B cell (primary cell): ENCODE data around the gene TMEM145. TPM values are rescaled to one million over a fixed set of nuclear protein-coding genes. Genes with fewer than 3 reads are reported as not detected.

ENCODE experiments used
- ATAC-seq: fragments of 200-7000 bp; cut with Tn5 transposase; one replicate; pipeline ENCODE4 v1.10.0; 2021; ENCODE audit warnings: low read depth, mild to moderate bottlenecking, moderate number of reproducible peaks, moderate library complexity
- CTCF ChIA-PET: fragments of 350-600 bp; sonication (Branson Sonifier 250); formaldehyde crosslinking; loops from one replicate; lab custom pipeline; 2021; ENCODE audit warnings: antibody characterized with exemption, inconsistent platforms; lab: Charles Lee
- POLR2A ChIA-PET: fragments of 350-600 bp; sonication (Branson Sonifier 250); formaldehyde crosslinking; loops from one replicate; lab custom pipeline; 2021; ENCODE audit warnings: antibody characterized with exemption; lab: Charles Lee
- DNase-seq: peaks from one replicate; pipeline ENCODE4 v3.0.0; 2013
- H2AFZ ChIP-seq: 2 replicates; pipeline ENCODE4 v1.6.1; 2012; ENCODE audit warnings: mild to moderate bottlenecking, low read depth, low read length; ENCODE audit not compliant: insufficient read depth, poor library complexity, severe bottlenecking
- H3K27ac ChIP-seq, 2 donors: 1 replicate in 1 of 2; 2 replicates in 1 of 2; pipeline ENCODE4 v1.5.1; 2012 to 2013; ENCODE audit warnings: low read length in 2 of 2, mild to moderate bottlenecking in 2 of 2, moderate library complexity in 1 of 2
- H3K27me3 ChIP-seq, 4 experiments: fragments of 200-600 bp in 1 of 4; sonication (generic) in 1 of 4; replicated peaks in 1 of 4; 1 replicate in 2 of 4; 2 replicates in 2 of 4; pipeline versions ENCODE4 v1.6.1 to v1.7.0; 2013 to 2016; ENCODE audit warnings: low read length in 3 of 4, mild to moderate bottlenecking in 2 of 4, mixed read lengths in 1 of 4, moderate library complexity in 1 of 4; ENCODE audit not compliant: insufficient read depth in 4 of 4, control insufficient read depth in 3 of 4; ENCODE audit errors: control extremely low read depth in 1 of 4
- H3K36me3 ChIP-seq, 2 experiments: replicated peaks in 1 of 2; 1 replicate in 1 of 2; 2 replicates in 1 of 2; pipeline versions ENCODE4 v1.6.1 to v1.7.1; 2013; ENCODE audit warnings: low read length in 1 of 2; ENCODE audit not compliant: insufficient read depth in 2 of 2, control insufficient read depth in 1 of 2; ENCODE audit errors: control extremely low read depth in 1 of 2, extremely low read depth in 1 of 2
- H3K4me1 ChIP-seq, 2 donors: fragments of 200-600 bp in 1 of 2; sonication (generic) in 1 of 2; 1 replicate in 1 of 2; 2 replicates in 1 of 2; pipeline versions ENCODE4 v1.5.1 to v1.6.1; 2013 to 2017; ENCODE audit warnings: low read length in 2 of 2; ENCODE audit not compliant: control insufficient read depth in 2 of 2, insufficient read depth in 2 of 2
- H3K4me2 ChIP-seq: replicated peaks from 2 replicates; pipeline ENCODE3; 2012; ENCODE audit warnings: mild to moderate bottlenecking, low read depth, low read length; ENCODE audit not compliant: poor library complexity, severe bottlenecking
- H3K4me3 ChIP-seq, 5 experiments: fragments of 200-600 bp in 1 of 5; sonication (generic) in 1 of 5; 1 replicate in 3 of 5; 2 replicates in 2 of 5; pipeline versions ENCODE4 v1.5.1 to v1.7.0; 2011 to 2016; ENCODE audit warnings: low read length in 4 of 5, mild to moderate bottlenecking in 4 of 5, low read depth in 2 of 5, control low read depth in 1 of 5, moderate library complexity in 1 of 5; ENCODE audit not compliant: insufficient read depth in 1 of 5; ENCODE audit errors: control extremely low read depth in 1 of 5, extremely low read depth in 1 of 5
- H3K79me2 ChIP-seq: fragments of 200-600 bp; sonication (generic); one replicate; pipeline ENCODE4 v1.6.0; 2016; ENCODE audit warnings: low read length; ENCODE audit not compliant: control insufficient read depth, insufficient read depth
- H3K9ac ChIP-seq: fragments of 200-600 bp; sonication (generic); 2 replicates; pipeline ENCODE4 v1.6.1; 2017; ENCODE audit warnings: mild to moderate bottlenecking, low read length, moderate library complexity
- H3K9me3 ChIP-seq, 3 donors: one replicate each; pipeline versions ENCODE4 v1.6.1 to v1.7.1; 2013; ENCODE audit warnings: low read length in 2 of 3; ENCODE audit not compliant: control insufficient read depth in 2 of 3, insufficient read depth in 1 of 3; ENCODE audit errors: control extremely low read depth in 1 of 3
- H4K20me1 ChIP-seq: 2 replicates; pipeline ENCODE4 v1.6.0; 2012; ENCODE audit warnings: mild to moderate bottlenecking, low read length; ENCODE audit not compliant: insufficient read depth, control insufficient read depth, poor library complexity, severe bottlenecking
- H3K27ac Mint-ChIP-seq: one replicate; pipeline ENCODE4 v1.8.0; 2021; ENCODE audit warnings: mixed read lengths
- H3K27me3 Mint-ChIP-seq: one replicate; pipeline ENCODE4 v1.8.0; 2021; ENCODE audit warnings: mixed read lengths
- H3K4me1 Mint-ChIP-seq: one replicate; pipeline ENCODE4 v1.8.0; 2021; ENCODE audit warnings: mixed read lengths
- H3K4me3 Mint-ChIP-seq: one replicate; pipeline ENCODE4 v1.8.0; 2021; ENCODE audit warnings: mixed read lengths
- H3K9me3 Mint-ChIP-seq: one replicate; pipeline ENCODE4 v1.8.0; 2022; ENCODE audit warnings: mixed read lengths; ENCODE audit not compliant: insufficient read depth
- CTCF ChIP-seq: fragments of 200-600 bp; IDR thresholded peaks from one replicate; pipeline ENCODE4 v1.8.0; 2022; ENCODE audit warnings: antibody characterized with exemption, mild to moderate bottlenecking
- EZH2 ChIP-seq: IDR thresholded peaks from 2 replicates; pipeline ENCODE4 v1.6.1; 2012; ENCODE audit warnings: borderline replicate concordance, low read depth, mild to moderate bottlenecking, moderate library complexity, low read length; ENCODE audit not compliant: insufficient read depth, poor library complexity, severe bottlenecking
- WGBS: methylation state at CpG from one replicate; pipeline ENCODE4 v1.1.5; 2013; ENCODE audit warnings: missing lambda C conversion rate; ENCODE audit not compliant: insufficient coverage; 5-methylcytosine and 5-hydroxymethylcytosine counted together
- intact Hi-C: fragments of 100-400 bp; cut with micrococcal nuclease; formaldehyde crosslinking; loops from one replicate; pipeline ENCODE4 v1.10.0; 2022
- polyA plus RNA-seq: library from polyadenylated mRNA; depleted of rRNA; stranded (reverse); fragments of >200 nt; gene quantifications from 2 replicates; pipeline ENCODE4 v1.2.3, GENCODE V29; 2012
- total RNA-seq, 2 donors: library from RNA; stranded (reverse); fragments of 120-200 nt in 1 of 2; gene quantifications; 1 replicate in 1 of 2; 2 replicates in 1 of 2; pipeline versions ENCODE4 v1.2.3 to v1.2.4, GENCODE V29; 2013 to 2022

The TMEM145 gene
- total and polyA plus RNA-seq, 2 donors (not counting 1 experiment from before 2014, with no cell fraction given): not detected

GRCh38 chr19:42288387-42288786, 24.7 kb upstream of the TMEM145 start:
- intact Hi-C loops: no loop called here
- peaks cover 26% of the 10 kb centered on the region for H3K4me1 Mint-ChIP-seq

More at GRCh38 chr19:42288387-42288786, 24.7 kb upstream of the TMEM145 start:
- H3K9me3 Mint-ChIP-seq: no peaks in the 10 kb centered on the region
- ATAC-seq: no peak
- CTCF ChIA-PET: interaction anchor here (0.7 to 2.9 kb wide), 8 partner anchors 8 to 179 kb away, joined by 3 to 12 read pairs (median 4); partner anchors contain the start of genes POU2F2 and PRR19
- H4K20me1 ChIP-seq: peaks cover 46% of the 10 kb centered on the region
- peaks cover 19 to 25% of the 10 kb centered on the region in 2 donors for H3K4me1 ChIP-seq
- H3K79me2 ChIP-seq: peaks cover 18% of the 10 kb centered on the region
- H3K9me3 ChIP-seq: no peaks in the 10 kb centered on the region
- TF ChIP-seq CTCF (no peak), EZH2 (no peak)
- WGBS: 93% methylated on average over 3 of the region's 4 CpGs
- H2AFZ ChIP-seq: no peak overlapping the region
- no peak overlapping the region for H3K4me2 ChIP-seq
- no peak overlapping the region for H3K27ac ChIP-seq
- H3K4me3 Mint-ChIP-seq: no peak overlapping the region
- POLR2A ChIA-PET: no interaction called here
- H3K27me3 ChIP-seq: no peaks in the 10 kb centered on the region
- H3K9ac ChIP-seq: no peak overlapping the region
- no peak for DNase-seq
- no peak overlapping the region for H3K27ac Mint-ChIP-seq
- H3K4me3 ChIP-seq: no peak overlapping the region
- no peaks in the 10 kb centered on the region for H3K27me3 Mint-ChIP-seq
- H3K36me3 ChIP-seq: peaks cover 1 to 66% of the 10 kb centered on the region in 2 experiments
